PC-9 (cell line): ENCODE measurements around the gene NEUROD6.

Experiments used
- EZH2 ChIP-seq: fragments of 200-600 bp; sonication (generic); IDR thresholded peaks from 2 replicates; pipeline ENCODE4 v1.8.0; 2017; ENCODE audit warnings: antibody characterized with exemption, low read depth
- TF ChIP-seq, protein P1 (sequence below): fragments of 200-600 bp; sonication (generic); conservative IDR thresholded peaks from 2 replicates; pipeline ENCODE4 v1.6.1; 2017; ENCODE audit warnings: mixed run types, antibody characterized with exemption, mild to moderate bottlenecking, moderate library complexity

DNA sequence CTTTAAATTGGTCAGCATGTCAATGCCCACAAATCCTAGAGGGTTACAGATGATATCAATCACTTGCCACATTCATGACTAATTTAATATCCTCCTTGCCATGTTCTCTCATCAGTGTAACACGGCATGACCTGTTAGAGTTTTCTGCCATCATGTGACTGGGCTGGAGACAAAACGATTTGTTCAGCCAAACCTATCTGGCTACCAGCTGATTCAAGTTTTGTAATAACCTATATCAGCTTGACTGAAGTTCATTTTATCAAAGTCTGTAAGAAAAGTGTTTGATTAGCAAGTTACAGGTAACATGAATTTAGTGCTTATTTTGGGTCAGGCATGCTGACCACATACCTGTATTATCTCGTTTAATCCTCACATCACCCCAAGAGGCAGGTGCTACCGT, 25.7 kb downstream of the NEUROD6 start:
- no peak for TF ChIP-seq EZH2
- TF ChIP-seq, protein P1, sequence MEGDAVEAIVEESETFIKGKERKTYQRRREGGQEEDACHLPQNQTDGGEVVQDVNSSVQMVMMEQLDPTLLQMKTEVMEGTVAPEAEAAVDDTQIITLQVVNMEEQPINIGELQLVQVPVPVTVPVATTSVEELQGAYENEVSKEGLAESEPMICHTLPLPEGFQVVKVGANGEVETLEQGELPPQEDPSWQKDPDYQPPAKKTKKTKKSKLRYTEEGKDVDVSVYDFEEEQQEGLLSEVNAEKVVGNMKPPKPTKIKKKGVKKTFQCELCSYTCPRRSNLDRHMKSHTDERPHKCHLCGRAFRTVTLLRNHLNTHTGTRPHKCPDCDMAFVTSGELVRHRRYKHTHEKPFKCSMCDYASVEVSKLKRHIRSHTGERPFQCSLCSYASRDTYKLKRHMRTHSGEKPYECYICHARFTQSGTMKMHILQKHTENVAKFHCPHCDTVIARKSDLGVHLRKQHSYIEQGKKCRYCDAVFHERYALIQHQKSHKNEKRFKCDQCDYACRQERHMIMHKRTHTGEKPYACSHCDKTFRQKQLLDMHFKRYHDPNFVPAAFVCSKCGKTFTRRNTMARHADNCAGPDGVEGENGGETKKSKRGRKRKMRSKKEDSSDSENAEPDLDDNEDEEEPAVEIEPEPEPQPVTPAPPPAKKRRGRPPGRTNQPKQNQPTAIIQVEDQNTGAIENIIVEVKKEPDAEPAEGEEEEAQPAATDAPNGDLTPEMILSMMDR = no peak
